HG02943 (cell line): ENCODE data around the gene TENM4.

Experiments
- ATAC-seq: cut with Tn5 transposase; IDR thresholded peaks from one replicate; pipeline ENCODE4 v1.9.1; 2021; ENCODE audit warnings: mild to moderate bottlenecking, low read depth, moderate library complexity; ENCODE audit not compliant: unreplicated experiment

Gene TENM4

DNA sequence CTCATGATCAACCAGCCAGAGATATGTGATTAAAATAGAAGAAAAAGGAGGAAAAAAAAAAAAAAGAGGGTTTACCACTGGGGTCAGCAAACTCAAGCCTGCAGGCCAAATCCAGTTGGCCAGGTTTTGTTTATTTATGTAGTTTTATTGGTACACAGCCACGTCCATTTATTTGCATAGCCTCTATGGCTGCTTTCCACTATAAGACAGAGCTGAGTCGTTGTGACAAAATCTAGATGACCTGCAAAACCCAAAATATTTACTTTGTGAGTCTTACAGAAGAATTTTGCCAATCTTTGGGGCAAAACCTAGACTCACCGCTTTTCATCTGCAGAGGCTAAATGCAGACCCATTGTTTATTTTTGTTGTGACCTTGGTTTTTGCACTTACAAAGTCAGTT is 87.1 kb downstream of the TENM4 start:
- ATAC-seq: no peak

DNA sequence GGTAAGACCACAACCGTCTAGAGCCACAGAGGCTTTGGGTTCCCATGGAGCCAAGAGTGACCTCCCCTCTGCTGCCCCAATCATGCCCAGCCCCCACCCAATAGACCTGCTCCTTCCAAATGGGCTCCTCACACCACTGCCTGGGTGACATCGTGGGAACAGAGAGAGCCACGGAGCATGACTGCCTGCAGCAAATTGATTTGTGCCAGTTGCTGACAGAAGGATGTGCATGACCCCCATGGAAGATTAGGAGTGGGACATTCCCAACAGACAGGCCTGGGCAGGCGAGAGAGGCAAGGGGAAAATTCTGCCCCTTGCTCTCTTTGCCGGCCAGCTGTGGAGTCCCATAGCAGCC is 88.5 kb downstream of the TENM4 start:
- ATAC-seq: no peak

DNA sequence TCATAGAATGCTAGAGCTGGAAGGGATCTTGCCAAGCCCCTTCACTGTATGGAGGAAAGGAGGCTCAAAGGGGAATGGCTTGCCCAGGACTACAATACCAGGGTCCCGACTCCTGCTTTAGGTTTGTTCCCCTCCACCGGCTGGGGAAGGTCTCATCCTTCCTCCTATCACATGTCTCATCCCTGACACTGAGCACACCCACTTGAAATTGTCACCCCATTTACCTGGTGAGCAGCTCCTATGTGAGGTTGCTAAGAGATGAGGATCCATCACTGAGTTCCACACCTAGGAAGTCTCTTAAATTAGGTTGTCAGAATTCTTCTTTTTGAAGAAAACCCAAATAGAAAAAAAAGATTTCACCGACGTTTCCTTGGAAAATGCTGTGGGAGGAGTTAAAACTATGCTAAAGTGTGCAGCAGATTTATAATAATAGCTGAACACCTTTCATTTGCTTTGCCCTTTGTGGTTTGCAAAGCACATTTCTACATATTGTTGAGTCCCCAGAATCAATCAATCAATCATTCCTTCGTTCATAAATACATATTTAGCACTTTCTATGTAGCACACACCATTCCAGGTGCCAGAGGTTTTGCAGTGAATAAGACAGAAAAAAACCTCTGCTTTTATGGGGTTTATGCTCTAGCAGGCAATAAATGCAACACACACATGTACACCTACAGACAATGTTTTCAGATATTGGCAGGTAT is 91.7 kb downstream of the TENM4 start:
- ATAC-seq: no peak

DNA sequence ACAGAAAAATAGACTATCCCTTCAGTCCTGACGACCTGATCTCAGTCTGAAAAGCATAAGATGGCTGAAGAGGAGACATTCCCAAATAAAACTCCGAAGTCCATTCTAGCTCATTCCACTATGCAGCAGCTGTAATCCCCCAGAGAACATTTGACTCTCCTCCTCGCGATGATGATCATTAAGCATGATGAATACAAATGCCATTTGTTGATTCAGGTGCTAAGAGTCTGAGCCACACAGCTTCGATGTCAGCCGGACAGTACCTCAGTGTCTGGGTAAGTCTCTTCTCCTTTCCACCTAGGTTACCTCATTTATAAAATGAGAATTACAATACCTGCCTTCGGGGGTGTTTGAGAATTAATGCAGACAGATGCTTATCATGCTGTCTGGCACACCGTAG is 94.8 kb downstream of the TENM4 start:
- ATAC-seq: no peak

DNA sequence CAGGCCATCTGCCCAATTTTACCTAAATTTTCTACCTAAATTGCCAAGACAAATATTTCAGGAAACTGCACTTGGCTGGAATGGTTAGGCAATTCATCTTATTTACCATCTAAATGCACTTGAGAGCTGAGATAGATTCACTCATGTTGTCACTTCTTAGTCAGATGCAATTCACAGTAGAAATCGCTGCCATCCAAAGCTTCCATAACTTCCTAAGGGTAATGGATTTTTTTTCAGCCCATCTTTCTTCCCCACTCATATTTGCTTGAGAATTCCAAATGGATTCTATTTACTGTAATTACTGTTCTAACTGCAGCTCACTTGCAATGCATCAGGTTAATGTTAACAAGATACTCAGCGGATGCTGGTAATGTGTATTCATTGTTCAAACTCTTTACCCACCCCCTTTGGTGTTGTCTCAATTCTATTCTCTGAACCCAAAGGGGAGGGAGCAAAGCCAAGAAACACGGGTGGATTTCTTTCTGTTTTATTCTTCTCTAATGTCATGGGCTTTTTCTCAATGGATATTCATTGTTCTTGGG is 96.0 kb downstream of the TENM4 start:
- ATAC-seq: no peak

DNA sequence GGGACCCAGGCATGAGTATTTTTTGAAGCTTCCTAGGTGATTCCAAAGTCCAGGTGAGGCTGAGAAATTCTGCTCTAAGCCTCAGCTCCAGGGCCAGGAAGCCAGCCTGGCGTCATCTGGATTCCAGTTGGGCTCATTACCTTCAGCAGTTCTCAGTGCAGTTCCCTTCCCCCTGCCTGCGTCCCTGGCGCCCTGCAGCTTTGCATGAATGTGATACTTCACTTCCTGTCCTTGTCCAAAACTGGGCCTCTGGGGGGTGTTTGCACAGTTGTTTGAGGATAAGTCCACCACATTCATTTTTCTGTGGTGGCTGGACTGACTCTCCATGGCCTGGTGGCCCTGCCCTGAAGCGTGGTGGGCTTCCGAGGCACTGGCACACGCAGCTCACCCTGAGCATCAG is 98.1 kb downstream of the TENM4 start:
- ATAC-seq: no peak

DNA sequence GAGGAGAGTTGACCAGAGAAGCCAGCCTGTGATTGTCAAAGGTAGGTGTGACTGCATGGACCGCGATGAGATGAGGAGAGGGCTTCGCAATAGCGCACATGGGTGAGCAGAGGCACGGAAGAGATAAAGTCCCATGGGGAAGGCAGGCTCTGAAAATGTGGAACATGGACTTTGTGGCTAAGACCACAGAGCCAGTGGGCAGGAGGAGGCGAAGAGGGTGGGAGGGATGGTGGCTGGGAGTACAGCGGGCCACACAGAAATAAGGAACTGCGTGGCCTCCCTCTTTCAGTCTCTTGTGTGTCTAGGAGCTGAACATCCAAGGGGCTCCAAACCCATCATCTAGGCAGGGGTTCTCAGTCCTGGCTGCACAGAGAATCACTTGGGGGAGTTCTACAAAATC is 98.6 kb downstream of the TENM4 start:
- ATAC-seq: no peak

DNA sequence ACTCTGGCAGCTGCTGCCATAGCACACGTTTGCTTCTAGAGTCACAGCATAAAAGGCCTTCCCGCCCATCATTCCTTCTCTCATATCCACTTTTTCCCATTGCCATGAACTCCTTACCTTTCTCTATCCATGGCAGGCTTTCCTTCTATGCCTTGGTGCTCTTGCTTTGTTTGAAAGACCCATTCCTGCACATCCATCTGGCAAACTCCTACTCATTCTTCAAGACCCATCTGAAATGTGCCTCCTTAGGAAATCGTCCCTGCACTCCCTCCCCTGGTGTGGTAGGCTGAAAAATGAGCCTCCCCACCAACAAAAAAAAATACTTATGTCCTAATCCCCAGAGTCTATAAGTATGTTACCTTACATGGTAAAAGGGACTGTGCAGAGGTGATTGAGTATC is 100.3 kb downstream of the TENM4 start:
- ATAC-seq: no peak

DNA sequence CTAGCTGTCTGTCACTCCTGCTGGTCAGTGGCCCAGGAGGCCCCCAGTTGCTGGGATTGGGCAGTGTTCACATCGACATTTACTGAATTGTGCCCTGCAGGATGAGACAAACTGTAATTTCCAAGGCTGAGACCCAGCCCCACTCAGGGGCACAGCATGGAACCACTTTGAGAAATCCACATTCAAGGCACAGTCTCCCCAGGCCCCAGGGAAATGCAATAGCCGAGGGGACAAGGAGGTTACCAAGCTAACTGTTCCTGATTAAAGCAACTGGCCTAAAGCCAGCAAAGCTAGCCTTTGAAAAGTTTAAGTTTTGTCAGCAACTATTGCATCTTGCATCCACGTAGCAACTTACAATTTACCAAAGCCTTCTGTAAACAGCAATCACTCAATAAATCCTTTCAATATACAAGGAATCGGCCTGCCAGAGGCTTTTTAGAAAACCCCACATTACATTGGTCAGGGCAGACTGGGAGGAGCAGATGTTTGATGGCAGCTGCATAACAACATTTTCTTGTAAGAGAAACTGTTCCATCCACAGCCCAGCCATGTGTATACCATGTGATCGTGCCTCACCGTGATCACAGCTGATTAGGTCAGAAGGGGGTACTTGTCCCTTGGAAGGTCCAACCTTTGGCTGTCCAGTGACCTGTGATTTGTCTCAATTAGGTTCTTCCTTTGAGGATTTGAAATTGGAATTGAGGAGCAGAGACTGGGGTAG is 103.9 kb downstream of the TENM4 start:
- no peak for ATAC-seq

DNA sequence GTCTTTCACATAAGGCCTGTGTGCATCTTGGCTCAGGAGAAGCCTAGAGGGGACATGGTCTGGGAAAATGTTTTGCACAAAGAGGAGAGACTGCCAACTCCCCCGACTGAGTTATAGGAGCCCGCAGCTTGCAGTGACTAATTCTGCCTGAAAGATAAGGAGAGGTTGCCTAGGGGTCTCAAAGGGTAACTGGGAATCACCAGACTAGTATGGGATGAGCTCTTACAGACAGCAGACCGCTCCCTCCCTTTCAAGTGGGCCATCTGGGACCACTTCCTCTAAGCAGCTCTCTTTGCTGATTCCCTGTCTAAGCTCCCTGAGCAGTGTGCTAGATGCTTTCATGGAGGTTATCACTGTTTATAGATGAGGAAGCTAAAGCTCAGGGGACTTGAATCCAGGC is 105.1 kb downstream of the TENM4 start:
- no peak for ATAC-seq

DNA sequence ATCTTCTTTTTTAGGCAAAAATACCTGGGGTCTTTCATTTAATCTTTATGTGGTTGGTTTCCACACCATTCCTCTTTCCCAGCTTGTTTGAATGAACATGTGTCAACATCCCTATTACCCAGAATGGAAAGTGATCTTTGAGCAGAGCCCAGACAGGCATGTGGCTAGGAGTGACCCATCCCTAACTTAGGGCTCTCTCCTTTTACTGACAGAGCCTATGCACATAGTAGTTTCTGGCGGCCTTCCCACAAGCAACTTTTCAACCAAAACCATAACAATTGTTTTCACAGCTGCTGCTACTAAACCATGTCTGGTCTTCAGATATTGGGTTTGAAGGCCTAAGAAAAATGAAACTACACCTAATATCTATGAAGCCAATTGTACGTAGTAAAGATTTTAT is 107.5 kb downstream of the TENM4 start:
- no peak for ATAC-seq

DNA sequence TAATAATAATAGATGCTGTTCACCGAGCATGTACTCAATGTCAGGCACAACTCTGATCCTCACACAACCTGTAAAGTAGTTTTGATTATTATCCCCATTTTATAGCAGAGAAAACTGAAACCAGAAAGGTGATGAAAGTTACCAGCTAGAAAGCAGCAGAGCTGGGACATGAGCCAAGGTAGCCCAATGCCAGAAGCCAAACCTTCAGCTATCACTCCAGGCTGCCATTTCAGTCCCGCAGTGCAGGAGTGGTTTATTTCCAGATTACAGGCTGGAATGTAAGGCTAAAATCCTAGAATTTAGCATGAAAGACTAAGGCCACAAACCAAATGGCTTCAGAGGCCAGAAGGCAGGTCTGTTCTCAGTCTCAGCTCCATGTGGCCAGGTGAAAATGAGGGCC is 108.8 kb downstream of the TENM4 start:
- ATAC-seq: no peak

DNA sequence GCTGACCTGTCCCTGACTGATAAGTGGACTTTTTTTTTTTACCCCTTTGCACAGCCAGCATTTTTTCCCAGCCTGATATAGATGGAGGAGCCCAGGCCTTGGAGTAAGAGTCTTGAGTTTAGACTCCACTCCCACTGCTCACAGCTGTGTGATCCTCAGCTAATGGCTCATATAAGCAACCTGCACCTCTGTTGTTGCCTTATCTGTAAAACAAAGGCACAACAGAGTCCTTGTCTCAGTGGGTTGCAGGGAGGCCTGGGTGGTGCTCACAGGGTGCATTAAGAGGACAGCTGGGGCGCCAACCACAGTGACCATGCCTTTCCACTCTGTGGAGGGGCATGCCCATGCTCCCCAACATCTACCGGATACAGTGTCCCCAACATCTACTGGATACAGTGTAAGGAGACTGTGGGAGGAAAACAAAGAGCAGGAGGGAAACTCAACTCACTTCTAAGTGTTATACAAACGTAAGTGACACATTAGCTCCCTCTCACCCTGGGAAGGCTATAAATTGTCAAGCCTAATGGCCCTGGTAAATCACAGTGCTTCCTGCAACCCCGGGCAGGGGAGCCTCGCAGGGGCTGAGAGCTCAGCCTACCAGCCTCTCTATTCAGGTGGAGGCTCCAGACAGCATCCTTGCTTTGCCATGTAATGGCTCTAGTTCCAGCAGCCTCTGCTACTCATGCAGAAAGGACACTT is 109.5 kb downstream of the TENM4 start:
- ATAC-seq: no peak

DNA sequence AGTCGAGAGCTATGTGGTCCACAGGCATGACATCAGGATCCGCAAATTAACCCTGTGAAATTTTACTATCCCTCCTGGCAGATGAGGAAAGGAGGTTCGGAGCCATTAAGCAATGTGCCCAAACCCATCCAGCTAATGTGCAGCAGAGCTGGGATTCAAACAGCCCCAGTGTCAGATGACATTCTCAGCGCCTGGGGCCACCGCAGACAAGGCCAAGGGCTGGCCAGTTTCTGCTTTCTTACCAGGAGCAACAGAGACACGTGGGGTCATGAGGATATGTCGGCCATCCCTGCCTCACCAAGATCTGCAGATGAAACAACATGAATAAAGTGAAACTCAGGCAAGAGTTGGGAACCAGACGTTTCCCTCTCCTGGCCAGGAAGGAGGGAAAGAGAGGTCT is 110.2 kb downstream of the TENM4 start:
- ATAC-seq: no peak

DNA sequence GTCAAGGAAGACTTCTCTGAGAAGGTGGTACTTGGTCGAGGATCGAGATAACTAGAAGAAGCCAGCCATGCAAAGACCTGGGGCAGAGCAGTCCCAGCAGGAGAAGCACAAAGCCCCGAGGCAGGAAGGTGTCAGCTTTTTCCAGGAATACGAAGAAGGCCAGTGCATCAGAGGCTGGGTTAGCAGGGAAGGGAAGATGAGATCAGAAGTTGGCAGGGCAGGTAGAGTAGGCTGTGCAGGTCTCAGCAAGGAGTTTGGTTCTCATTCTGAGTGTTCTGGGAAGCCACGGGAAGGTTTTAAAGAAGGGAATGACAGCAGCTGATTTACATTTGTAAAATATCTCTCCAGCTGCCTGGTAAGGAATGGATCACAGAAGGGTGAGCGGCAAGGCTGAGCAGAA is 111.3 kb downstream of the TENM4 start:
- ATAC-seq: no peak

DNA sequence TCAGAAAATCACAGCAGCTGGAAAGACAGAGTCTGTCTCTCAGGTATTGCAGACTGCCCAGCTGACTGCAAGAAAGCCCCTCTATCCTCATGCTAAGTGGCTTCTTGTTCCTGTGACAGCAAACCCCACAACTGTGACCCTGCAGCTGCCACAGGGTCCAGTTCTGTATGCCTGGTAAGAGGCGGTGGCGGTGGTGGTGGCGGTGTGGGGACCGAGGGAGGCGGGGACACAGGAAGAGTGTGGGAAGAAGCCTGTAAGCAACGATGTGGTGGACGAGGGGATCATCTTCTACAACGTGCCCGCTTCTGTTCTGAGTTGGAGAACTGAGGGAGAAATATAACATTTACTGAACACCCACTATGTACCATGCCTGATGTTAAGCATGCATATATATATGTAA is 112.4 kb downstream of the TENM4 start:
- ATAC-seq: no peak

DNA sequence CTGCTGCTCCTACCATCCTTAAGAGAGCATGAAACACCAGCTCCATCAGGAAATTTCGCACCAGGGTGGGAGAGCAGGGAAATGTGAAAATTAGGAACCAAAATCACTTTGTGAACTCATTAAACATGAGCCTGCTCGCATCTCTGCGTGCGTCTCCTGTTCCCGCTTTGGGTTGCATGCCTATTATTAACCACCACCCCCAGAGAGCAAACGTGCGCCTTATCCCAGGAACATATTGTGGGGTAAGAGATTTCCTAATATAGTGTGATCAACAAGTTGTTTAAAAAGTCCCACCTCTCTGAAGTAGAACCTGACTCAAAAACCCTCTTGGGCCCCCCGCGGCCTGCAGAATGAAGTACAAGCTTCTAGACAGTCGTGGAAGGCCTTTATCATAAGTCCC is 115.0 kb downstream of the TENM4 start:
- no peak for ATAC-seq

DNA sequence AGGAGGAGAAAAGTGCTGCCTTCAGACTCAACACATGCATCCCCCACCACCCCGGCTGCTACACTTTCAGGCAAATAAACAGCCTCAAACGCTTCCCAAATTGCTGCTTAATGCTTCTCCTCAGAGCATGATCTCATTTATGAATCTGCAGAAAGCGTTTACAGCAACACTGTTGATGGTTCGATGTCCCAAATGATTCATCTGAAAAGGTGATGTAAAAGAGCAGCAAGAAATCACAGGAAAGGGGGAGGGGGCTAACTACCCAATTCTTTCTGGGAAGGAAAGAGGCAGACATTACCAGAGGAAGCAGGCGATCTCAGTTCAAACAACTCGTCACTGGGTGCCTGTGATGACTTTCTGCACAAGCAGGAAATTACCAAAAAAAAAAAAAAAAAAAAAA is 119.6 kb downstream of the TENM4 start:
- no peak for ATAC-seq

DNA sequence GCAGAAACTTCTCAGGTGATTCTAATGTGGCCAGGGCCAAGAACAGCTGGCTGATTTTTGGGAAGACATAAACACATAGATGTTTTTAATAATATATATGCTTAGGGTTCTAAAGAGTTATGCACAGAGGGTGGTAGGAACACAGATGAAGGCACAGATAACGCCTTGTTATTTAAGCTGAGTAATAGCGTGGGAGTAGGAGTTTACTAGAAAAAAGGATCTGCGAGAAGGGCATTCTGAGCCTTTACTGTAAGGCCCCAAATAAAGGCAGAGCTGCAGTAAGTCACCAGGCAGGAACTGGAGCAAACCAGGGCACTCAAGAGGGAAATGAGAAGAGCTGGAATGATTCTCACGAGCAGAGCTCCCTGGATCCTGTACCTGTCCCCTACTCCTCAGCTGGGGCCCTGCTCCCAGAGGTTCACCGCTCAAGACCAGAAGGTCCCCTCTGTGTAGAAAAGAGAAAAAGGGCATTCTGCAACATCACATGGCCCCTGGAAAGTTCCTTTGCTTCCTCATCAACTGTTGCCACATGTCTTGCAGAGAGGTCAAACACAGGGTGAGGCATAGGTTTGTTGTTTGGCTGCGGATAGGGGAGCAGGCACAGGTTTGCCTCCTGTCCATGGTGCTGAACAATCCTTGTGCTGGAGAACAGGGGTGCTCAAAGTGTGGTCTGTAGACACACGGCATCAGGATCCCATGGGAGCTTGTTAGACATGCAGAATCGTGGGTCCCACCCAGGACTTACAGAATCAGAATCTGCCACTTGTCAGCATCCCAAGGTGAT is 125.7 kb downstream of the TENM4 start:
- ATAC-seq: no peak

DNA sequence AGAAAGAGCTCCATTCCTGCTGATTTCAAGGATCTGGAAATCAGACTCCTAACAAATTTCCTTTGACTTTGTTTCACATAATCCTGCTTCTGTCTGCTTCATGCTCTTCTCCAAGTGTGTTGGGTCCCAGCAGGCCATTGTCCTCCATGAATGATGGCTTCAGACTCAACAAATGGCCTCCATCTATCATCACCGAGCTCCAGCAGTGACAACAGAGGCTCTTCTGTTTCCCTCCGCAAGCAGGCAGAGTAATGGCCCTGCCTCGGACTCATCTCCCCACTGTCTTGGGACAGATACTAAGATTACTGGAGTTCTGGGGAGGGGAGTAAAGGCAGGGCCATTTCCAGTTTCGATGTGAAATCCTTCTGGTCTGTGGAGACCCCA is 127.3 kb downstream of the TENM4 start:
- no peak for ATAC-seq
